GM23338 (cell line): Measurements from ENCODE around the gene MAD1L1. TPM values are rescaled to one million over a fixed set of nuclear protein-coding genes. Genes with fewer than 3 reads are reported as not detected.

Source experiments
- ATAC-seq: fragments of 200-7000 bp; cut with Tn5 transposase; 3 replicates; pipeline ENCODE4 v1.9.1; 2020
- DNase-seq: peaks from one replicate; pipeline ENCODE4 v3.0.0-alpha.2; 2015; ENCODE audit warnings: low spot score
- H2AFZ ChIP-seq: fragments of 200-600 bp; sonication (generic); 2 replicates; pipeline ENCODE4 v1.8.0; 2016; ENCODE audit warnings: antibody characterized with exemption, mild to moderate bottlenecking, moderate library complexity
- H3F3A ChIP-seq: fragments of 200-600 bp; sonication (generic); replicated peaks from 2 replicates; pipeline ENCODE4 v1.8.0; 2017; ENCODE audit warnings: antibody characterized with exemption, mixed run types, low read depth
- H3K27ac ChIP-seq: fragments of 200-600 bp; sonication (generic); 2 replicates; pipeline ENCODE4 v1.6.1; 2016; ENCODE audit warnings: low read depth
- H3K27me3 ChIP-seq: fragments of 200-600 bp; sonication (generic); 2 replicates; pipeline ENCODE4 v1.8.0; 2016; ENCODE audit warnings: mild to moderate bottlenecking, mixed run types, moderate library complexity; ENCODE audit not compliant: insufficient read depth
- H3K36me3 ChIP-seq: fragments of 200-600 bp; sonication (generic); 2 replicates; pipeline ENCODE4 v1.8.0; 2016; ENCODE audit warnings: mild to moderate bottlenecking; ENCODE audit not compliant: insufficient read depth
- H3K4me1 ChIP-seq: fragments of 200-600 bp; sonication (generic); 2 replicates; pipeline ENCODE4 v1.8.0; 2016; ENCODE audit warnings: mild to moderate bottlenecking, moderate library complexity; ENCODE audit not compliant: insufficient read depth
- H3K4me2 ChIP-seq: fragments of 200-600 bp; sonication (generic); 2 replicates; pipeline ENCODE4 v1.7.1; 2017; ENCODE audit warnings: mixed run types
- H3K4me3 ChIP-seq: fragments of 200-600 bp; sonication (generic); 2 replicates; pipeline ENCODE4 v1.6.1; 2016; ENCODE audit warnings: mixed run types
- H3K79me2 ChIP-seq: fragments of 200-600 bp; sonication (generic); replicated peaks from 2 replicates; pipeline ENCODE4 v1.8.0; 2017; ENCODE audit warnings: mild to moderate bottlenecking; ENCODE audit not compliant: insufficient read depth
- H3K9me2 ChIP-seq: fragments of 200-600 bp; sonication (generic); 2 replicates; pipeline ENCODE4 v1.8.0; 2017; ENCODE audit not compliant: insufficient read depth
- H4K20me1 ChIP-seq: fragments of 200-600 bp; sonication (generic); replicated peaks from 2 replicates; pipeline ENCODE4 v1.8.0; 2017; ENCODE audit warnings: mild to moderate bottlenecking; ENCODE audit not compliant: insufficient read depth
- H3K27ac Mint-ChIP-seq: 2 replicates; pipeline ENCODE4 v1.8.0; 2020; ENCODE audit warnings: inconsistent platforms, mild to moderate bottlenecking, moderate library complexity, mixed read lengths
- H3K27me3 Mint-ChIP-seq: 3 replicates; pipeline ENCODE4 v1.8.0; 2022; ENCODE audit warnings: low read depth, mild to moderate bottlenecking, moderate library complexity, mixed read lengths, inconsistent platforms; ENCODE audit not compliant: insufficient read depth, poor library complexity
- H3K36me3 Mint-ChIP-seq: 3 replicates; pipeline ENCODE4 v1.8.0; 2021; ENCODE audit warnings: low read depth, mild to moderate bottlenecking, inconsistent platforms, moderate library complexity, mixed read lengths
- H3K4me1 Mint-ChIP-seq: 3 replicates; pipeline ENCODE4 v1.8.0; 2020; ENCODE audit warnings: mild to moderate bottlenecking, inconsistent platforms, mixed read lengths
- H3K4me3 Mint-ChIP-seq: 3 replicates; pipeline ENCODE4 v1.8.0; 2021; ENCODE audit warnings: moderate library complexity, mild to moderate bottlenecking, inconsistent platforms, mixed read lengths
- H3K9me3 Mint-ChIP-seq: 3 replicates; pipeline ENCODE4 v1.8.0; 2020; ENCODE audit warnings: moderate library complexity, mild to moderate bottlenecking, inconsistent platforms, mixed read lengths
- EZH2 ChIP-seq: fragments of 200-600 bp; sonication (generic); IDR thresholded peaks from one replicate; pipeline ENCODE4 v1.8.0; 2017; ENCODE audit warnings: antibody characterized with exemption, mild to moderate bottlenecking, low read depth; ENCODE audit not compliant: unreplicated experiment
- EZH2phosphoT487 ChIP-seq: fragments of 200-600 bp; sonication (generic); IDR thresholded peaks from one replicate; pipeline ENCODE4 v1.8.1; 2018; ENCODE audit warnings: antibody characterized with exemption; ENCODE audit not compliant: unreplicated experiment
- NANOG ChIP-seq: IDR thresholded peaks from 2 replicates; pipeline ENCODE4 v1.6.1; 2016; ENCODE audit warnings: antibody characterized with exemption, borderline replicate concordance
- POLR2AphosphoS5 ChIP-seq: IDR thresholded peaks from 2 replicates; pipeline ENCODE4 v1.6.1; 2016; ENCODE audit warnings: antibody characterized with exemption, low read depth
- REST ChIP-seq: IDR thresholded peaks from one replicate; pipeline ENCODE4 v1.6.1; 2018; ENCODE audit warnings: antibody characterized with exemption; ENCODE audit not compliant: unreplicated experiment
- ZNF114 ChIP-seq: fragments of 250-450 bp; sonication (Bioruptor Pico); IDR thresholded peaks from 2 replicates; pipeline ENCODE4 v1.5.0; 2020; ENCODE audit warnings: mild to moderate bottlenecking, moderate library complexity
- ZNF331 ChIP-seq: fragments of 250-450 bp; sonication (Bioruptor Pico); IDR thresholded peaks from 2 replicates; pipeline ENCODE4 v1.5.0; 2020; ENCODE audit warnings: low read depth, mild to moderate bottlenecking, moderate library complexity
- ZNF462 ChIP-seq: fragments of 250-450 bp; sonication (Bioruptor Pico); IDR thresholded peaks from 2 replicates; pipeline ENCODE4 v1.5.0; 2020; ENCODE audit warnings: mild to moderate bottlenecking, moderate library complexity
- polyA plus RNA-seq: library from polyadenylated mRNA; unstranded; fragments of >200 nt; fragmentation: Nextera tagmentation; extraction: Ambion mirVana; gene quantifications from 2 replicates; pipeline ENCODE4 v1.2.1, GENCODE V29; 2016
- total RNA-seq: library from RNA; depleted of rRNA; stranded (reverse); fragments of >200 nt; shearing (Covaris generic); gene quantifications from 2 replicates; pipeline ENCODE4 v1.2.3, GENCODE V29; 2014
- TF ChIP-seq, protein P1 (sequence below): IDR thresholded peaks from 2 replicates; pipeline ENCODE4 v1.6.1; 2016; ENCODE audit warnings: antibody characterized with exemption

The MAD1L1 gene
- total and polyA plus RNA-seq, 2 experiments from 2014 or later = 40.3 to 59.3 TPM

DNA sequence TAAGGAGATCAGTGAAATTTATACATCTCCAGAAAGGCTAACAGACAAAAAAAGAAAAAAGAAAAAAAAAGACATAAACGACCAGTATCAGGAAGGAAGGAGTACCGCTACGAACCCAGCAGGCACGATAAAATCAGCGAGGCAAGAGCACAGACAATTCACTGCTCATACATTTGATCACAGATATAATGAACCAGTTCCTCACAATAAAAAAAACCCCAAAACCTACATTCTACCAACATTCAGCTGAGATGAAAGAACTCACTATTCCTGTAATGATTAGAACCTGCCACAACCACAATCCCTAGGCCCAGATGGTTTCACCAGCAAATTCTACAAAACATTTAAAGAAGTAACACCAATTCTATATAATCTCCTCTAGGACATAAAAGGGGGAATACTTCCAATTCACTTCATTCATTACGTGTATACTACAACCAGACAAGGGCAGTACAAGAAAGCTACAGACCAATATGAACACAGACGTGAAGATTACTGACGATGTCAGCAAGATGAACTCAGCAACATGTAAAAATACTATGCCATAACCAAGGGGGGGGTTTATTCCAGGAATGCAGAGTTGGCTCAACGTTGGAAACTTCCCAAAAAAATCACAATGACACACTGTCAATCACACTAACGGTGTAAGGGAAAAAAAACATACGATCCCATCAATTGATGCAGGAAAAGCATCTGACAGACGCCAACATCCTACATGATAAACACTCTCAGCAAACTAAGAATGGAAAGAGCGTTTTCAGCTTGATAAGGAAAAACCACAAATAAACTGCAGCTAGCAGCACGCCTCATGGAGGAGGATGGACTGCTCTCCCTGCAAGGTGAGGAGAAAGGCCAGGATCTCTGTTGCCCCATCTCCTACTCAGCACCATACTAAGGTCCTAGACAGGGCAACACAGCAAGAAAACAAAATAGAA, 306.5 kb downstream of the MAD1L1 start:
- TF ChIP-seq ZNF331 = no peak
- TF ChIP-seq EZH2phosphoT487 = no peak
- TF ChIP-seq NANOG = no peak
- TF ChIP-seq REST = no peak
- TF ChIP-seq, protein P1, sequence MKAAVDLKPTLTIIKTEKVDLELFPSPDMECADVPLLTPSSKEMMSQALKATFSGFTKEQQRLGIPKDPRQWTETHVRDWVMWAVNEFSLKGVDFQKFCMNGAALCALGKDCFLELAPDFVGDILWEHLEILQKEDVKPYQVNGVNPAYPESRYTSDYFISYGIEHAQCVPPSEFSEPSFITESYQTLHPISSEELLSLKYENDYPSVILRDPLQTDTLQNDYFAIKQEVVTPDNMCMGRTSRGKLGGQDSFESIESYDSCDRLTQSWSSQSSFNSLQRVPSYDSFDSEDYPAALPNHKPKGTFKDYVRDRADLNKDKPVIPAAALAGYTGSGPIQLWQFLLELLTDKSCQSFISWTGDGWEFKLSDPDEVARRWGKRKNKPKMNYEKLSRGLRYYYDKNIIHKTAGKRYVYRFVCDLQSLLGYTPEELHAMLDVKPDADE = no peak
- no peak for TF ChIP-seq ZNF114
- TF ChIP-seq POLR2AphosphoS5 = no peak
- no peak for TF ChIP-seq EZH2
- Mint-ChIP-seq H3K27me3 (peaks cover 17% of the 10 kb centered on the region), H3K36me3 (peaks cover under 1% of the 10 kb centered on the region; the same call in 2 of the 3 replicates), H3K9me3 (peaks cover 9% of the 10 kb centered on the region; the same call in 2 of the 3 replicates), H3K27ac (no peak overlapping the region), H3K4me1 (no peaks in the 10 kb centered on the region), H3K4me3 (no peak overlapping the region)
- H3K9me2 ChIP-seq = no peaks in the 10 kb centered on the region
- no peak overlapping the region for H3K27ac ChIP-seq
- DNase-seq (no peak), ATAC-seq (no peak)
- H3K27me3 ChIP-seq = no peaks in the 10 kb centered on the region
- H3K36me3 ChIP-seq = no peaks in the 10 kb centered on the region
- H3K4me2 ChIP-seq = no peak overlapping the region
- H4K20me1 ChIP-seq = peaks cover 9% of the 10 kb centered on the region; the same call in 1 of the 2 replicates
- no peak overlapping the region for H3K4me3 ChIP-seq
- no peaks in the 10 kb centered on the region for H3K79me2 ChIP-seq
- no peaks in the 10 kb centered on the region for H3K4me1 ChIP-seq
- H3F3A ChIP-seq = no peaks in the 10 kb centered on the region
- no peak overlapping the region for H2AFZ ChIP-seq

GRCh38 chr7:1925349-1925748, 307.4 kb downstream of the MAD1L1 start:
- Mint-ChIP-seq H3K27me3 (peaks cover 14% of the 10 kb centered on the region), H3K9me3 (peaks cover 4% of the 10 kb centered on the region; the same call in 2 of the 3 replicates), H3K27ac (no peak overlapping the region), H3K4me3 (no peak overlapping the region), H3K36me3 (no peaks in the 10 kb centered on the region), H3K4me1 (no peaks in the 10 kb centered on the region)
- Histone ChIP-seq H3K27ac (no peak overlapping the region), H3F3A (no peaks in the 10 kb centered on the region), H2AFZ (no peak overlapping the region), H3K4me2 (no peak overlapping the region), H3K9me2 (no peaks in the 10 kb centered on the region), H3K27me3 (no peaks in the 10 kb centered on the region), H3K36me3 (no peaks in the 10 kb centered on the region), H3K4me1 (no peaks in the 10 kb centered on the region), H3K79me2 (no peaks in the 10 kb centered on the region), H3K4me3 (no peak overlapping the region), H4K20me1 (peaks cover 9% of the 10 kb centered on the region; the same call in 1 of the 2 replicates)
- ATAC-seq (peak; percentile 75), DNase-seq (peak; percentile 56)
- TF ChIP-seq ZNF331 (no peak), ZNF462 (CRISPR knock-in tag) (no peak)
